Adrenal gland (tissue), 5 donors: ENCODE data around the gene AK5.

ENCODE experiments used
- CTCF ChIP-seq, 6 experiments: fragments of 450-650 bp in 4 of 6; fragments of 200-600 bp in 2 of 6; sonication (generic) in 1 of 6; IDR thresholded peaks; 1 replicate in 5 of 6; 2 replicates in 1 of 6; pipeline versions ENCODE4 v1.5.1 to v1.8.0; 2016 to 2021; ENCODE audit warnings: antibody characterized with exemption in 6 of 6, mild to moderate bottlenecking in 2 of 6, moderate library complexity in 1 of 6
- POLR2A ChIP-seq, 2 donors: fragments of 450-650 bp; IDR thresholded peaks; one replicate each; pipeline ENCODE4 v1.6.1; 2017; ENCODE audit warnings: antibody characterized with exemption in 2 of 2, mild to moderate bottlenecking in 2 of 2, moderate library complexity in 1 of 2
- donor health status: DM: no; HTN: no; CAD: no.

- TF ChIP-seq POLR2A (IDR thresholded peaks at IDR 0.05) (no peak), CTCF (IDR thresholded peaks at IDR 0.05) (no peak)
Measured at GRCh38 chr1:77544845-77545244, 263.0 kb downstream of the AK5 start.
